SH-SY5Y (cell line): ENCODE data around the gene ATL1.
A peak's percentile ranks its signal among the peaks of the same experiment; 100 is the strongest.

ENCODE experiments used
- GATA2 ChIP-seq: IDR thresholded peaks from 2 replicates; pipeline ENCODE4 v1.6.1; 2011; ENCODE audit warnings: mild to moderate bottlenecking, low read depth, low read length
- GATA3 ChIP-seq: IDR thresholded peaks from 2 replicates; pipeline ENCODE4 v1.6.1; 2011; ENCODE audit warnings: low read depth, mild to moderate bottlenecking, low read length, moderate library complexity

ATL1 gene

DNA sequence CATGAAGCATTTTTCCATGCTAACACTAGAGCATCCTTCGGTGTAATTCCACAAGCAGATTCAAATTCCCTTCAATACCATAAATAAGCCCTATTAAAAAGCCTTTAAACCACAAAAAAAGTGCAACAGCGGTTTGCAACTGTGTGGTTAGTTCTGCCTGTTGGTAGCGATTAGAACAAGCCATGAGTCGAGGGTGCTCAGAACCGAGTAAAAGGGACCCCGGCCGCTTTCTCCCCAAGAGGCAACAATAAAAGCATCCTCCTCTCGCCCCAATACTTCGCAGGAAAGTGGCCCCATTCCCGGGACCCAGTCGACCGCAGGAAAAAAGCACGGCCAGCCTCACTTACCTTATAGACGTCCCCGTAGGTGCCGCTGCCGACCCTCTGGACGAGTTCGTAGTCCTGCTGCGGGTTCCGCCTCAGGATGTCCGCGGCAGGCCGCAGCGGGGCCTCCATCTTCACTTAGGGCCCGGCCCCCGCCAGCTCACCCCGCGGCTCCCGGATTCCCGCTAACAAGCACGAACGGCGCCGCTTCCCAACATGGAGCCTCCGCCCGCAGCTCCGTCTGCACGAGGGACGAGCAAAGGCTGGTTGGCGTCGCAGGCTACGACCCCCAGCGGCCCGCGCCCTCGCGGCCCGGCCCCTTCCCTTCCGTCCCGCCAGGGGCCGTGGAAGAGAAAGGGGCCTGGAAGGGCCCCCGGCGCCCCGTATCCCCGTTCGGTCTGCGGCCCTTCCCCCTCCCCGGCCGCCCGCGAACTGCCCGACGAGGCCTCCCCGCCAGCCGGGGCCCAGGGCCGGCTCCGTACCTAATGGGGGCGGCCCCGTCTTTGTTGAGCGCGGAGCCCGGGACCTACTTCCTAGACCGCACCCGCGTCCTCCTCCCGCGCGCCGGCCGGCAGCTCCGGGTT lies 28.1 kb upstream of the ATL1 start:
- TF ChIP-seq GATA3, result no peak
- TF ChIP-seq GATA2, result no peak

DNA sequence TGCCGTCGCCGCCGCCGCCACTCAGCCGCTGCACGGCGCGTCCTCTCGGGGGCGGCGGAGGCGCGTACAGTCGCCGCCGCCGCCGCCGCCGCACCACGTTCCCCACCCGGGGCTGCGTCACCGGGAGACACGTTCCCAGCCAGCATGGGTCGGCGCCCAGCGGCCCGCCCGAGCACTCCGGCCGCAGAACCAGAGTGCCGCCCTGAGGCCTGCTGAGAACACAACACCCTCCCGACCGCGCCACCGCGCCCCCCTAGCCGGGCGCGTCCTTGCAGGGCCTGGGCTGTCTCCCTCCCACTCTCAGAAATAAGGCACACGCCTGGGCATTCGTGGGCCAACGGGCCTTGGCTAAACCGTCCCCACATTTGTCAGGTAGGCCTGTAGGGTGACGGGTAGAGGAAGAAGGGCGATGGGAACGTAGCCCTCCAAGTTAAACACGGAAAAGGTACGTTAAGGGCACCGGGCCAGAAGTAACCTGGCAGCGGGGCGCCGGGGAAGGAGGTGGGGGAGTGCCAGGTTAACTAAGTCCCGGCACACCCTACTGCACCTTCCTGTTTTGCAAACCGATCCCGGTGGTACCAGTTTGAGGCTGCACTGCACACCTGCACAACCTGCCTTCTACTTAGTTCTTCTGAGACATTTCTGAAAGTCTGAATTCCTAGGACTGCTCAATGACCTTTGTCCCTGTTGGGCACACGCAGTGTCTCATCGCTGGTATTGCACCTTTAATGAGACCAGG lies 27.3 kb upstream of the ATL1 start, which contains the start of gene MAP4K5:
Gene MAP4K5 (minus strand): TSS at position 68 of the 739 bp plus-strand sequence. CDS start 520 bp downstream, outside the sequence.
- no peak for TF ChIP-seq GATA3
- no peak for TF ChIP-seq GATA2

GRCh38 chr14:50533241-50533705 lies 26.7 kb upstream of the ATL1 start:
- no peak for TF ChIP-seq GATA3
- TF ChIP-seq GATA2, result no peak

DNA sequence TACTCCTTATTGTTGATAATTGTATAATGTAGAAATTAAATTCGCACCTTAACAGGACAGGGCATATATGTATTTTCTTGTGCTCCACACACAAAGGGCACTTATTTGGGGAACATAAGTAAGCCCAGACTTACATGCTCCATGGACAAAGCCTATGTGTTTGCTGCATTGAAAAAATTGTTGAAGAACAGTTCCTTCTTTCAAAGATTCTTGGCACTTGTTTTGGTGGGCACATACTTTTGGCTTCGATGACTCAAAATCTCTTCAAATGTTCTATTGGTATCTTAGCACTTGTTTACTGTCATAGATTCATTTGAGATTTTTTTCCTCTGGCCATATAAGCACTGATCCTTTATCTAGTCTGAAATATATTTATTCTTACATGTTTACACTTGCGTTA lies 26.1 kb upstream of the ATL1 start:
- TF ChIP-seq GATA2 (no peak), GATA3 (no peak)

GRCh38 chr14:50534416-50534815 lies 25.5 kb upstream of the ATL1 start:
- TF ChIP-seq GATA2 (no peak), GATA3 (no peak)

- TF ChIP-seq GATA2 (no peak), GATA3 (no peak)
Measured at GRCh38 chr14:50534997-50535396, 24.9 kb upstream of the ATL1 start.

DNA sequence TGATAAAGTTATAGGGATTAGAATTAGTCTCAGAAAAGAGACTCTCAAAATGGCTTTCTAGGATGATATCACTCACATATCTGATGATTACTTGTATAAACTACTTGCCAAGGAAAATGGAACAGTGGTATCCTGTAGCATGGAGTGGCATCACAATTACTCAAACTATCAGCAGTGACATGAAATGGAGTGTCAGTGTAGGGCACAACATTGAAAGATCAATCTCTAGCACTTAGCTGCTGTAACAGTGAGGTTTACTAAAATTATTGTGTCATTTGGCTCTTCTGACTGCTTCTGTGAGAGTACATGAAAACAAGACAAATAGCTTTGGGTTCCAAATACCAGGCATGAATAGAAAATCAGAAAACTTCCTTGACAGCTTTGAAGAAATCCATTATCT lies 20.9 kb upstream of the ATL1 start:
- TF ChIP-seq GATA3, result no peak
- TF ChIP-seq GATA2, result no peak

DNA sequence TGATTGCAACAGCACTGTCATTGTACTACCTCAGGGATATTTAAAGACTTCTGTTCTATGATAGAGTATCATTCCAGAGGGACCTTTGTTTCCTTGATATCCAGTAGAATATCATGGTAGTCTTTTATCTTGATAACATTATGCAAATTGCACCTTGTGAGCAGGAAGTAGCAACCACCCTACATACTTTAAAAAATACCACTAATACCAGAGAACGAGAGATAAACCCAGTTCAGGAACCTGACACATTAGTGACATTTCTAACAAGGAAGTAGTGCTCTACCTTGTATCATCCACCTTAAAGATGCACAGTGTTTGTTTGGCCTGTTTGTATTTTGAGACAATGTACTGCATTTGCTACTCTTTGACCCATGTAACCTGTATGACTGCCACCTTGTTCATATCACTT lies 18.8 kb upstream of the ATL1 start:
- TF ChIP-seq GATA2 (no peak), GATA3 (no peak)

GRCh38 chr14:50542941-50543418 lies 17.0 kb upstream of the ATL1 start:
- peak; percentile 61 for TF ChIP-seq GATA3
- peak; percentile 55; the same call in 1 of the 2 replicates for TF ChIP-seq GATA2

DNA sequence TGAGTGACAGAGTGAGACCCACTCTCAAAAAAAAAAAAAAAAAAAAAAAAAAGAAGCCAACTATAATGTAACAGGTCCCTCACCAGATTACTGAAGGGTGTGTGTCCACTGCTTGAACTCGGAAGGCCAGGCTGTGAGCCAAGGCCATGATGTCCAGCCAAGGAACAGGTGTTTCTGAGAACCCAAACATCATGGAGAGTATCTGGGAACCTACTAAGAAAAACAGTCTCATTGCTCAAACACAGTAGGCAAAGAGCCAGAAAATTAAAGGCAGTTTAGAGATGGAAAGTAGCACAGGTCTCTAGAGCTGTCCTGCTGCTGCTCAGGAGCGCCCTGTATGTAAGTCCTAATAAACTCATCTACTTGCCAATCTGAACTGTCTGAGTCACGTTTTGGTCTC lies 15.0 kb upstream of the ATL1 start:
- TF ChIP-seq GATA2 (no peak), GATA3 (no peak)

GRCh38 chr14:50545618-50546017 lies 14.3 kb upstream of the ATL1 start:
- TF ChIP-seq GATA2 (no peak), GATA3 (no peak)

GRCh38 chr14:50550294-50550693 lies 9.7 kb upstream of the ATL1 start:
- TF ChIP-seq GATA3 (no peak), GATA2 (no peak)

DNA sequence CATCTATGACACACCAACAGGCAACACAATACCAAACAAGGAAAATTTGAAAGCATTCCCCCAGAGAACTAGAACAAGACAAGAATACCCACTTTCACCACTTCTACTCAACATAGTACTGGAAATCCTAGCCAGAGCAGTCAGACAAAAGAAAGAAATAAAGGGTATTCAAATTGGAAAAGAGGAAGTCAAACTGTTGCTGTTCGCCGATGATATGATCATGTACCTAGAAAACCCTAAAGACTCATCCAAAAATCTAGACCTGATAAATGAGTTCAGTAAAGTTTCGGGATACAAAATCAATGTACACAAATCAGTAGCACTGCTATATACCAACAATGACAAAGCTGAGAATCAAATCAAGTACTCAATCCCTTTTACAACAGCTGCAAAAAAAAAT lies 8.1 kb upstream of the ATL1 start:
- no peak for TF ChIP-seq GATA2
- TF ChIP-seq GATA3, result no peak

- TF ChIP-seq GATA3 (no peak), GATA2 (no peak)
Measured at GRCh38 chr14:50560931-50561285, 963 bp downstream of the ATL1 start.
